ENCODE data around the gene L3MBTL4.

DNA sequence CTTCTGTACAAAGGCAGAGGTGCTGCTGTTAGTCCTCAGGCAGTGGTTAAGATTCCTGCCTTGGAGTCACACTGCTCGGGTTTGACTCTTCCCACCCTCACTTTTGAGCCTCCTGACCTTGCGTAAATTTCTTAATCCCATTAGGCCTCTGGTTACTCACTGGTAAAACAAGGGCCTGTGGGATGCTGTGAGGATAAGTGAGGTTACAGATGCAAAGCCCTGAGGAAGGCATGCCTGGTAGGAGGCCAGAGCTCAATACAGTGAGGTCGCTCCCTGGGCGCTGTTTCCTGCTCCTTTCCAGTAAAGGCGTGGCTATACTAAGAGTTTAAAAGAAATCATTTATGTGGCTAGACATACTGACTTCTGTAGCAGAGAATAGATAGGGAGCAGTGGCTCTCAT is 391.9 kb downstream of the L3MBTL4 start:
- no peak for TF ChIP-seq POLR2A (IDR thresholded peaks at IDR 0.05; ENCODE audit: low read depth, low read length)
- no peak for TF ChIP-seq TAF1 (IDR thresholded peaks at IDR 0.05; ENCODE audit: borderline replicate concordance, low read depth, low read length)

Data from GM12892 (cell line).